DND-41 (cell line): ENCODE results near the gene IFI27L1.

ENCODE experiments used
- ATAC-seq: fragments of 200-7000 bp; cut with Tn5 transposase; 3 replicates; pipeline ENCODE4 v1.9.1; 2021; ENCODE audit warnings: low read depth; ENCODE audit not compliant: insufficient read depth
- DNase-seq: peaks from one replicate; pipeline ENCODE4 v3.0.0-alpha.2; 2020
- H2AFZ ChIP-seq: 2 replicates; pipeline ENCODE4 v1.6.0; 2012; ENCODE audit warnings: low read depth, low read length
- H3K27ac ChIP-seq: 2 replicates; pipeline ENCODE4 v1.5.1; 2012; ENCODE audit warnings: low read length, inconsistent platforms
- H3K27me3 ChIP-seq: fragments of 200-600 bp; sonication (generic); 2 replicates; pipeline ENCODE4 v1.6.0; 2012; ENCODE audit warnings: low read length, mild to moderate bottlenecking, inconsistent platforms; ENCODE audit not compliant: insufficient read depth, poor library complexity
- H3K36me3 ChIP-seq: 2 replicates; pipeline ENCODE4 v1.5.1; 2012; ENCODE audit warnings: low read length, inconsistent platforms; ENCODE audit not compliant: insufficient read depth
- H3K4me1 ChIP-seq: 2 replicates; pipeline ENCODE4 v1.5.1; 2012; ENCODE audit warnings: mild to moderate bottlenecking, low read length; ENCODE audit not compliant: insufficient read depth
- H3K4me2 ChIP-seq: 2 replicates; pipeline ENCODE4 v1.6.0; 2012; ENCODE audit warnings: mild to moderate bottlenecking, moderate library complexity, low read length, inconsistent platforms; ENCODE audit not compliant: insufficient read depth
- H3K4me3 ChIP-seq, 2 experiments: fragments of 200-600 bp in 1 of 2; shearing (Covaris generic) in 1 of 2; 2 replicates each; pipeline ENCODE4 v1.5.1; 2012 to 2016; ENCODE audit warnings: inconsistent platforms in 2 of 2, low read length in 2 of 2, mild to moderate bottlenecking in 2 of 2, low read depth in 1 of 2, moderate library complexity in 1 of 2
- H3K79me2 ChIP-seq: 2 replicates; pipeline ENCODE4 v1.6.0; 2012; ENCODE audit warnings: low read length, inconsistent platforms; ENCODE audit not compliant: insufficient read depth
- H3K9ac ChIP-seq: 2 replicates; pipeline ENCODE4 v1.6.0; 2012; ENCODE audit warnings: low read depth, mild to moderate bottlenecking, inconsistent platforms, low read length, moderate library complexity
- H3K9me3 ChIP-seq: 2 replicates; pipeline ENCODE4 v1.5.1; 2012; ENCODE audit warnings: low read length, moderate library complexity, mild to moderate bottlenecking, inconsistent platforms; ENCODE audit not compliant: insufficient read depth, severe bottlenecking
- H4K20me1 ChIP-seq: 2 replicates; pipeline ENCODE4 v1.6.0; 2012; ENCODE audit warnings: low read length; ENCODE audit not compliant: insufficient read depth
- CTCF ChIP-seq: IDR thresholded peaks from 2 replicates; pipeline ENCODE4 v1.5.1; 2012; ENCODE audit warnings: borderline replicate concordance, low read length, moderate library complexity, mild to moderate bottlenecking; ENCODE audit not compliant: poor library complexity, severe bottlenecking; ENCODE audit errors: extremely low read depth
- EZH2 ChIP-seq: IDR thresholded peaks from 3 replicates; pipeline ENCODE4 v1.6.1; 2012; ENCODE audit warnings: borderline replicate concordance, low read depth, mild to moderate bottlenecking, moderate library complexity, low read length, inconsistent platforms; ENCODE audit not compliant: severe bottlenecking

Gene IFI27L1

GRCh38 chr14:94074534-94074933, 6.6 kb upstream of the IFI27L1 start:
- H4K20me1 ChIP-seq = peaks cover 33% of the 10 kb centered on the region
- no peak overlapping the region for H3K9ac ChIP-seq
- H3K79me2 ChIP-seq = peaks cover 99% of the 10 kb centered on the region
- no peak overlapping the region for H2AFZ ChIP-seq
- no peak overlapping the region for H3K4me2 ChIP-seq
- ATAC-seq (no peak), DNase-seq (no peak)
- peaks cover 10% of the 10 kb centered on the region for H3K9me3 ChIP-seq
- no peak overlapping the region for H3K27ac ChIP-seq
- H3K4me3 ChIP-seq = no peak overlapping the region
- peaks cover 36% of the 10 kb centered on the region for H3K4me1 ChIP-seq
- no peaks in the 10 kb centered on the region for H3K27me3 ChIP-seq
- no peak for TF ChIP-seq EZH2
- TF ChIP-seq CTCF = no peak
- peaks cover 50% of the 10 kb centered on the region for H3K36me3 ChIP-seq

GRCh38 chr14:94075008-94075407, 6.1 kb upstream of the IFI27L1 start:
- H3K9me3 ChIP-seq = peaks cover 10% of the 10 kb centered on the region
- H3K79me2 ChIP-seq = peaks cover 99% of the 10 kb centered on the region
- H3K4me1 ChIP-seq = peaks cover 41% of the 10 kb centered on the region
- H3K27ac ChIP-seq = no peak overlapping the region
- peaks cover 38% of the 10 kb centered on the region for H4K20me1 ChIP-seq
- no peaks in the 10 kb centered on the region for H3K27me3 ChIP-seq
- no peak overlapping the region for H3K4me3 ChIP-seq
- TF ChIP-seq CTCF (no peak), EZH2 (no peak)
- DNase-seq (no peak), ATAC-seq (no peak)
- H3K9ac ChIP-seq = no peak overlapping the region
- H3K36me3 ChIP-seq = peaks cover 52% of the 10 kb centered on the region
- H3K4me2 ChIP-seq = peak overlapping the region; percentile 87; the same call in 1 of the 2 replicates
- H2AFZ ChIP-seq = no peak overlapping the region

GRCh38 chr14:94077111-94077821, 3.8 kb upstream of the IFI27L1 start:
- Histone ChIP-seq H3K27ac (no peak overlapping the region), H3K79me2 (peaks cover 99% of the 10 kb centered on the region), H3K4me1 (peaks cover 50% of the 10 kb centered on the region), H3K4me3 (peak overlapping the region in 1 of 2 experiments; percentile 69; a peak in 2 of 4 replicates), H3K4me2 (peak overlapping the region; percentile 87), H3K27me3 (no peaks in the 10 kb centered on the region), H3K9ac (no peak overlapping the region), H4K20me1 (peaks cover 39% of the 10 kb centered on the region), H2AFZ (no peak overlapping the region), H3K9me3 (peaks cover 10% of the 10 kb centered on the region), H3K36me3 (peaks cover 51% of the 10 kb centered on the region)
- ATAC-seq (no peak), DNase-seq (no peak)
- no peak for TF ChIP-seq EZH2
- TF ChIP-seq CTCF = no peak
